BLaER1 treated with 17β-estradiol and CSF1 and Interleukin-3, amounts not matched to agents 10 nM and 100 nM (cell line): Measurements from ENCODE around the gene PARP15.

Experiments
- H3K27ac ChIP-seq, 11 experiments: shearing (Covaris generic); formaldehyde crosslinking; 2 replicates each; pipeline ENCODE4 v1.8.1; 2022
- H3K27me3 ChIP-seq, 11 experiments: shearing (Covaris generic); formaldehyde crosslinking; 2 replicates each; pipeline ENCODE4 v1.8.1; 2022
- H3K36me3 ChIP-seq, 11 experiments: shearing (Covaris generic); formaldehyde crosslinking; 2 replicates each; pipeline ENCODE4 v1.8.1; 2022
- H3K4me1 ChIP-seq, 10 experiments: shearing (Covaris generic); formaldehyde crosslinking; 2 replicates each; pipeline ENCODE4 v1.8.1; 2022
- H3K4me2 ChIP-seq, 11 experiments: shearing (Covaris generic); formaldehyde crosslinking; 2 replicates each; pipeline ENCODE4 v1.8.1; 2022
- H3K4me3 ChIP-seq, 10 experiments: shearing (Covaris generic); formaldehyde crosslinking; 2 replicates each; pipeline ENCODE4 v1.8.1; 2022
- H3K9ac ChIP-seq, 11 experiments: shearing (Covaris generic); formaldehyde crosslinking; 2 replicates each; pipeline ENCODE4 v1.8.1; 2022
- H3K9me3 ChIP-seq, 11 experiments: shearing (Covaris generic); formaldehyde crosslinking; replicated peaks in 1 of 11; 2 replicates each; pipeline ENCODE4 v1.8.1; 2022
- H4K20me1 ChIP-seq, 11 experiments: shearing (Covaris generic); formaldehyde crosslinking; 2 replicates each; pipeline ENCODE4 v1.8.1; 2022
- Cebpa-rat ChIP-seq, 11 experiments: shearing (Covaris generic); IDR thresholded peaks; 2 replicates each; pipeline ENCODE4 v1.8.1; 2022

Gene PARP15

DNA sequence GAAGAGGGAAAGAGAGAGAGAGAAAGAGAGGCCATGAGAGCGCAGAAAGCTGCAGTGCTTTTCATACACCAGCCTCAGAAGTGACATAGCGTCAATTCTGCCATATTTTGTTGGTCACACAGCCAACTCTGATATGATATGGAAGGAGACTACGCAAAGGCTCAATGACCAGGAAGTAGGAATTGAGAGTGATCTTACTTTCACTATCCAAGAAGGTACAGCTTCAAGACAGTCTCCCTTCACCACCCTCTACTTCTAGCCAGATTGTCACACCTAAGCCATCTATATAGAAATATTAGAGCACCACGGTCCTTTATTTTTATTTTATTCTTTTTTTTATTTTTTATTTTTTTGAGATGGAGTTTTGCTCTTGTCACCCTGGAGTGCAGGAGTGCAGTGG, 21.1 kb downstream of the PARP15 start:
- Histone ChIP-seq H3K4me2 (no peak overlapping the region), H3K9ac (no peak overlapping the region), H3K36me3 (peaks cover 0 to 21% (median 6%) of the 10 kb centered on the region in 11 experiments; a peak in 8 of 22 replicates), H3K4me1 (no peaks in the 10 kb centered on the region), H4K20me1 (no peaks in the 10 kb centered on the region), H3K27ac (no peak overlapping the region), H3K4me3 (no peak overlapping the region), H3K9me3 (peaks cover 0 to 22% (median 4%) of the 10 kb centered on the region in 11 experiments; a peak in 7 of 22 replicates), H3K27me3 (no peaks in the 10 kb centered on the region)
- no peak for TF ChIP-seq Cebpa-rat (IDR thresholded peaks at IDR 0.05)

DNA sequence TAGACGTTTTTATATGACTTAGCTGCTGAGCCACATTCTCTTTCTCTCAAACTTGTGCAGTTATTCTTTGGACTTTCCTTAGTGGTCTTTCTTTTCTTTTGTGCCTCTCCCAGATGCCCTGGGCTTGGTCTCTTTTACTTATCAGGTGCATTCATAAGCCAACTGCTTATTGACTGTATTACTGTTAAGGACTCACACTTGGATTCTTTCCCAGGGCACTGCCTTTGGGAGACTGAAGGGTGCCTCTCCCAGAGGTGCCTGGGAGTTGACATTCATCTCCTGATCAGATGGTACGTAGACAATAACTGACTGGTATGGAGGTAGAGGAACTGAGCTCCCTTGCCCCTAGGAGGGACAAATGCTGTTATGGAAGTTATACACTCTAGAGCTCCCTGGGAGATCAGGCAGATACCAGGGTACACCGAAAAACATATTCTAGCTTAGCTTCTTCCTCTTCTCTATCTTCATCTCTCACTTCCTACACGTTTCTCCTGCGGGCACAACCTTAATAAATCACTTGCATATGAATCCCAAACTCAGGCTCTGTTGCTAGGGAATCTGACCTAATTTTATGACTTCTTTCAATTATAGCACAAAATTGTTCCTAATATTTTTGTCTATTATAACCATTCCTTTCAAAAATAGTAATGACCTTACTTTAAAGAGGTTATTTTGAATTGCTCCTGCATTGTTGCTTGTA, 24.7 kb downstream of the PARP15 start:
- H4K20me1 ChIP-seq = no peaks in the 10 kb centered on the region; a peak in 1 of 22 replicates

DNA sequence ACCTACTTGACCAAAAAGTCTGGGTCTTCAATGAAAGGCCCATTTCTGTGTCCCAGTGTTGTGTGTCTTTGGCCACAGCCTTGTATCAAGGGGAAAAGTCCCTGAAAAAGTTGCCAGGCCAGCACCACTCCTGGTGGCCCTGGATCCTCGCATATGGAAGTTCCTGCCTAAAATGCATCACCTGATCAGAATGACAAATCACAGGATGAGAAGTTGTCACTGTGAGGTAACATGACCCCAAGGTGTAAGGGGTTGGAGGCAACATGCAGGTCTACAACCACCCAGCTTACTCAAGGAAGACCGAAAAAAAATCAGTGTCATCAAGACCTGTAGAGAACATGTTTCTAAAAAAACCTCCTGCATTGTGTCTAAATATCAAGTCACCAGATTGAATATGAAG, 25.6 kb downstream of the PARP15 start:
- TF ChIP-seq Cebpa-rat (IDR thresholded peaks at IDR 0.05) = no peak
- peaks cover 0 to 13% (median 0%) of the 10 kb centered on the region in 11 experiments; a peak in 1 of 22 replicates for H3K9me3 ChIP-seq

More for the DNA sequence above, 24.7 kb downstream of the PARP15 start:
- no peak for TF ChIP-seq Cebpa-rat (IDR thresholded peaks at IDR 0.05)
- Histone ChIP-seq H3K4me1 (peaks cover 0 to 9% (median 0%) of the 10 kb centered on the region in 10 experiments; a peak in 3 of 20 replicates), H3K9me3 (peaks cover 0 to 13% (median 0%) of the 10 kb centered on the region in 11 experiments; a peak in 1 of 22 replicates), H3K27ac (no peak overlapping the region), H3K9ac (no peak overlapping the region), H3K27me3 (no peaks in the 10 kb centered on the region), H3K36me3 (peaks cover 0 to 31% (median 13%) of the 10 kb centered on the region in 11 experiments; a peak in 10 of 22 replicates), H3K4me3 (no peak overlapping the region), H3K4me2 (no peak overlapping the region)

DNA sequence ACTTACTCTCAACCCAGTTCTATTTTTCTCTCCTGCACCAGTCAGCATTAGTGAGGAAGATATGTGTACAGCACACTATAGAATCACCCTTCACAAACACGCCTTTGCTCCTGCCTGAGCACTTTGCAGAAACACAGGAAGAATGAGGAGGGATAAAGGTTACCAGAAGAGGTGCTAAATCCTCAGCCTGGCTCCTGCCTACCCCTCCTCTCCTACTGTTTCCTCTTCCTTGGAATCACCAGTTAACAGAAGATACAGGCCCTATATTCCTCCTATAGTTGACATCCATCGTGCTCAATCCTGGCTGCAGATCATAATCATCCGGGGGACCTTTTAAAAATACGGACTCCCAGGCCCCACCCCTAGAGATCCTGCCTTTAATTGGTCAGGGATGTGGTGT, 28.9 kb downstream of the PARP15 start:
- H3K9me3 ChIP-seq = peaks cover 0 to 13% (median 0%) of the 10 kb centered on the region in 11 experiments; a peak in 2 of 22 replicates
- no peak overlapping the region for H3K4me2 ChIP-seq
- peaks cover 0 to 23% (median 10%) of the 10 kb centered on the region in 10 experiments; a peak in 12 of 20 replicates for H3K4me1 ChIP-seq
- no peak overlapping the region for H3K27ac ChIP-seq
- no peak overlapping the region for H3K9ac ChIP-seq
- H3K4me3 ChIP-seq = no peak overlapping the region
- H3K27me3 ChIP-seq = no peaks in the 10 kb centered on the region
- no peak for TF ChIP-seq Cebpa-rat (IDR thresholded peaks at IDR 0.05)
- H3K36me3 ChIP-seq = peaks cover 8 to 65% (median 33%) of the 10 kb centered on the region in 11 experiments
- no peaks in the 10 kb centered on the region; a peak in 1 of 22 replicates for H4K20me1 ChIP-seq

More for the DNA sequence above, 25.6 kb downstream of the PARP15 start:
- Histone ChIP-seq H3K4me1 (peaks cover 0 to 9% (median 0%) of the 10 kb centered on the region in 10 experiments; a peak in 3 of 20 replicates), H4K20me1 (no peaks in the 10 kb centered on the region; a peak in 1 of 22 replicates), H3K4me3 (no peak overlapping the region), H3K36me3 (peaks cover 0 to 38% (median 17%) of the 10 kb centered on the region in 11 experiments; a peak in 10 of 22 replicates), H3K9ac (no peak overlapping the region), H3K27me3 (no peaks in the 10 kb centered on the region), H3K4me2 (no peak overlapping the region), H3K27ac (no peak overlapping the region)

DNA sequence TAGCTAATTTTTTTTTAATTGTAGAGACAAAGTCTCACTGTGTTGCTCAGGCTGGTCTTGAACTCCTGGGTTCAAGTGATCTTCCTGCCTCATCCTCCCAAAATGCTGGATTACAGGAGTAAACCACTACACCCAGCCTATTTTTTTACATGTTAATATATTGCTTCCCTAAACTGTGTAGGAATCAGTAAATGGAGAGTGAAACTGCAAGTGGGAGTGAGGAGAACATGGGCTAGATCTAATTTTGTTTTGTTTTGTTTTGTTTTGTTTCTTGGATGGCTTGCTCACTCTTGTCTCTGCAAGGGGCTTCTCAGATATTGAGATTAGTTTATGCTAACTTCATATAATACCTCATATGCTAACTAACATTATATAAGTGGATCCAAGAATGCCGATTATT, 31.5 kb downstream of the PARP15 start:
- peaks cover 13 to 77% (median 43%) of the 10 kb centered on the region in 11 experiments for H3K36me3 ChIP-seq
- H4K20me1 ChIP-seq = no peaks in the 10 kb centered on the region; a peak in 1 of 22 replicates
- no peak for TF ChIP-seq Cebpa-rat (IDR thresholded peaks at IDR 0.05)
- H3K4me2 ChIP-seq = peak overlapping the region in 2 of 11 experiments; percentile 67 to 75; a peak in 4 of 22 replicates
- no peak overlapping the region for H3K9ac ChIP-seq
- H3K27ac ChIP-seq = peak overlapping the region in 1 of 11 experiments; percentile 64; a peak in 1 of 22 replicates
- H3K9me3 ChIP-seq = peaks cover 0 to 6% (median 0%) of the 10 kb centered on the region in 11 experiments; a peak in 1 of 22 replicates
- H3K27me3 ChIP-seq = no peaks in the 10 kb centered on the region
- H3K4me3 ChIP-seq = no peak overlapping the region
- peaks cover 0 to 43% (median 10%) of the 10 kb centered on the region in 10 experiments; a peak in 12 of 20 replicates for H3K4me1 ChIP-seq

DNA sequence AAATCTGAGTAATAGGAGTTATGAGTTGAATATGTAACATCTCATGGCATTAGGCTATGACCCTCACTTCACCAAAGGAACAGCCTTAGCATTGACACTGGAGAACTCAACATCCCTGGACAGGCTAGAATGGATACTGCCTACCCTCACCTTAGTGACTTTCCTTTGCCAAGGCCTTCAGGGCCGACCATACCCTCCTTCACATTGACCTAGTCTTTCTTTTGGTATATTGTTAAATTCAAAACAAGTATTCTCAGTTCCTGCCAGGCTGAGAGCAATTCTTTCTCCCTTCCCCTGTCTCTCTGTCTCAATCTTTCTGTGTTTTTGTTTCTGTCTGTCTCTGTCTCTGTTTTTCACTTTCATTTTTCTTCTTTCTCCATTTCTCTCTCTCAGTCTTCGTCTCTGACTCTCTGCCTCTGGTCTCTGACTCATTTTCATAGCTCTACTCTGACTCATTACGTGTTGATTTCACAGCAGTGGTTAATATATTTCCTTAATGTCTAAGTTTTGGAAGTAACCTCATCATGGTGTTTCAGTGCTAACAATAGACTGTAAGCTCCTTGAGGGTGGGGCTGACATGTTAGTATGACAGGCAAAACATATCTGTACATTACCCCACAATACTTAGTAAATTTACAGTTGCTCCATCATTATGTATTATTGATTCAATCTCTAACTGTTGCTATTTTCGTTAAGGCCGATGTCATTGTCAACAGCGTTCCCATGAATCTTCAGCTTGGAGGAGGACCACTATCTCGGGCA, 32.5 kb downstream of the PARP15 start:
- Histone ChIP-seq H3K27me3 (no peaks in the 10 kb centered on the region), H3K27ac (peak overlapping the region in 6 of 11 experiments; percentile 8 to 77 (median 58); a peak in 9 of 22 replicates), H3K36me3 (peaks cover 14 to 88% (median 52%) of the 10 kb centered on the region in 11 experiments), H3K9me3 (peaks cover 0 to 4% (median 0%) of the 10 kb centered on the region in 11 experiments; a peak in 1 of 22 replicates), H3K4me2 (peak overlapping the region in 5 of 11 experiments; percentile 17 to 76 (median 67); a peak in 9 of 22 replicates), H3K4me1 (peaks cover 0 to 44% (median 6%) of the 10 kb centered on the region in 10 experiments; a peak in 12 of 20 replicates), H4K20me1 (no peaks in the 10 kb centered on the region; a peak in 1 of 22 replicates), H3K4me3 (peak overlapping the region in 1 of 10 experiments; percentile 25; a peak in 1 of 20 replicates), H3K9ac (peak overlapping the region in 4 of 11 experiments; percentile 7 to 63 (median 34); a peak in 5 of 22 replicates)
- no peak for TF ChIP-seq Cebpa-rat (IDR thresholded peaks at IDR 0.05)

DNA sequence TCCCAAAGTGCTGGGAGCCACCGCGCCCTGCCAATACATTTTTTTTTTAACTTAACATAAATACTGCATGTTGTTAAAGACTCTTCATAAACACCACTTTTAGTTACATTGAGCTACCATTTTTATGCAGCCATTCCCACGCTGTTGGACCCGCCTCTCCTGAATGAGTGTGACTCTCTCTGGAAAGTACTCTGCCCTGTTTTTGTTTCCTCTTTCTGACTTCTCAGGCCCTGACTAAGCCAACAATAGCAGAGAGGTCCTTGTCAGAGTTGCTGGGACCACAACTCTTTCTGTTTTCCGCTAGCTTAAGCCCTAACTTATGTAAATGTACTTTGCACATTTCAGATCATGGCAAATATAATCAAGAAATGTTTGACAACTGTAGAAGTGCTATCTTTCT, 35.2 kb downstream of the PARP15 start:
- Histone ChIP-seq H4K20me1 (no peaks in the 10 kb centered on the region), H3K36me3 (peaks cover 31 to 93% (median 73%) of the 10 kb centered on the region in 11 experiments), H3K9me3 (peaks cover 0 to 4% (median 0%) of the 10 kb centered on the region in 11 experiments; a peak in 1 of 22 replicates), H3K4me1 (peaks cover 0 to 57% (median 6%) of the 10 kb centered on the region in 10 experiments; a peak in 9 of 20 replicates), H3K4me2 (peak overlapping the region in 2 of 11 experiments; percentile 36 to 44; a peak in 4 of 22 replicates), H3K9ac (no peak overlapping the region), H3K27me3 (no peaks in the 10 kb centered on the region), H3K4me3 (no peak overlapping the region), H3K27ac (peak overlapping the region in 2 of 11 experiments; percentile 11 to 25; a peak in 2 of 22 replicates)
- TF ChIP-seq Cebpa-rat (IDR thresholded peaks at IDR 0.05) = no peak

DNA sequence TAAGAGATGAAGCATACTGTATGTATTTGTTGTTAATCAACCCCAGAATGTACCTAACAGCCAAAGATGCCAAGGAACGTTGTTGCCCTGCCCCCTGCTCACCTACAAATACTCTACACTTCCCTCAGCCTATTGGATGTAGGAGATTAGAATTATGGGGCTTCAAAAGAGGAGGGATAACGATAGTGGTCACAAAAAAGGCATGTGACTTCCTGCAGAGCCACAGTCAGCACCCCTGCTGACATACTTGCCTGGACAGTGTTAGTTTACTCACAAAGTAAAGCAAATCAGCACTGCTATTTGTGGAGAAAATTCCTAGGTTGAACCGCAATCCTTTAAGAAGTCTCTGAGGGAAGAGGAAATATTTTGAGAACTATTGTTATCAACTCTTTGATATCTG, 37.9 kb downstream of the PARP15 start:
- Histone ChIP-seq H4K20me1 (no peaks in the 10 kb centered on the region), H3K36me3 (peaks cover 31 to 94% (median 71%) of the 10 kb centered on the region in 11 experiments), H3K27ac (no peak overlapping the region), H3K9ac (no peak overlapping the region), H3K9me3 (peaks cover 0 to 4% (median 0%) of the 10 kb centered on the region in 11 experiments; a peak in 1 of 22 replicates), H3K4me3 (no peak overlapping the region), H3K4me2 (no peak overlapping the region), H3K4me1 (peaks cover 0 to 54% (median 16%) of the 10 kb centered on the region in 10 experiments; a peak in 14 of 20 replicates), H3K27me3 (no peaks in the 10 kb centered on the region)
- no peak for TF ChIP-seq Cebpa-rat (IDR thresholded peaks at IDR 0.05)
